ENCODE results near the gene AGER.
"Not testable (repeated sequence)": the region's sequence is repeated elsewhere in the genome, so short reads cannot be mapped to it uniquely, and the experiment has no call there.

AGER gene

GRCh38 chr6:32188381-32189068 is 4.5 kb upstream of the AGER start:
- TF ChIP-seq CTCF (IDR thresholded peaks at IDR 0.05; ENCODE audit: extremely low read depth, missing control alignments): no peak
- DNase-seq (ENCODE audit: low spot score): no peak

GRCh38 chr6:32187725-32188380 is 3.8 kb upstream of the AGER start:
- not testable (repeated sequence) for DNase-seq (ENCODE audit: low spot score)

- TF ChIP-seq CTCF (IDR thresholded peaks at IDR 0.05; ENCODE audit: extremely low read depth, missing control alignments): no peak
- no peak for DNase-seq (ENCODE audit: low spot score)
Measured at GRCh38 chr6:32187009-32187709, 3.1 kb upstream of the AGER start.

GRCh38 chr6:32186151-32186840 is 2.2 kb upstream of the AGER start:
- not testable (repeated sequence) for DNase-seq (ENCODE audit: low spot score)

DNA sequence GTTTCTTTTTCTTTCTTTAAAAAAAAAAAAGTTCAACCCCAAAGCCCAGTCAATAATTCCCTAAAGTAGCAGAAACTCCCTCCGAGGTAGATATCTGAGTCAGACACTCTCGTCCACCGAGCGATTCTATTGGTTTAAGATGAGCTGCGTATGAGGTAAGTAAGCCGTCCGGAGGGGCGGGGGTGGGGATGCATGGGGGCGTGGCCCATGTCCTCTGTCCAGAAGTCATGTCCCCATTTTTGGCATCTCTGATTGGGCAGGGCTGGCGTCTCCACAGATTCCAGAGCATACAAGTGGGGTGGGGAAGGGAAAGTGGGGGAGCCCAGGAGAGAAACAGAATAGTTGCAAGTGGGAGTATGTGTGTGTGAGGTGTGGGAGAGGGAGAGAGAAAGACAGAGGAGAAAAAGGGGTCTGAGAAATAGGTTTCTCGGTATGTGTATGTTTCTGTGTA is 1.7 kb upstream of the AGER start:
- not testable (repeated sequence) for DNase-seq (ENCODE audit: low spot score)

DNA sequence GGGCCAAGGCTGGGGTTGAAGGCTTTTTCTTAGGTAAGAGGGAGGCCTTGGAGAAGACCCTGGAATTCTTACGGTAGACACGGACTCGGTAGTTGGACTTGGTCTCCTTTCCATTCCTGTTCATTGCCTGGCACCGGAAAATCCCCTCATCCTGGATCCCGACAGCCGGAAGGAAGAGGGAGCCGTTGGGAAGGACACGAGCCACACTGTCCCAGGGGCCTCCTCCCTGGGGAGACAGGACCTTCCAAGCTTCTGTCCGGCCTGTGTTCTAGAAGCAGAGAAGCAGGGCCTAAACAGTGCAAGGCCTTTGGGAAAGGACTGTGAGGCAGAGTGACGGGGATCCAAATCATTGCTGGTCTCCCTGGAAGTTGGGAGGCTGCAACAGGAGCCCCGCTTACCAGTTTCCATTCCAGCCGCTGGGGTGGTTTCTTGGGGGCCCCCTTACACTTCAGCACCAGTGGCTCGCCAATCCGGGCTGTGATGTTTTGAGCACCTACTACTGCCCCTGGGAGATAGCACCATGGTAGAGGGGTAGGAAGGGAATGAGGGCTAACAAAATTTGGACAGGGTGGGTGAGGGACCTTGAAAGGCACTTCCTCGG is 470 bp downstream of the AGER start:
- TF ChIP-seq CTCF (IDR thresholded peaks at IDR 0.05; ENCODE audit: extremely low read depth, missing control alignments): no peak
- no peak for DNase-seq (ENCODE audit: low spot score)

DNA sequence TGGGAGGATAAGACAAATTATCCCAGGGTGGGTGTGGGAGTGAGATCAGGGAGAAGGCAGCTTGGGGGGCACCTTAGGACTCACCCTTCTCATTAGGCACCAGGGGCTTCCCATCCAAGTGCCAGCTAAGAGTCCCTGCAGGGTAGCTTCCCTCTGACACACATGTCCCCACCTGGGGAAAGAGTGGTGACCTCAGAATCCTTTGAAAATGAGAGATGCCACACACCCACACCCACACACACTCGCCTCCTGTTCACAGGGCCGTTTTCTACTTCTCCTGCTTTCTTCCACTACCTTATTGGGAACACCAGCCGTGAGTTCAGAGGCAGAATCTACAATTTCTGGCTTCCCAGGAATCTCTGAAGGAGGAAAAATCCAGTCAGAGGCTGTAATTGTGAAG is 1.0 kb downstream of the AGER start:
- no peak for DNase-seq (ENCODE audit: low spot score)
- no peak for TF ChIP-seq CTCF (IDR thresholded peaks at IDR 0.05; ENCODE audit: extremely low read depth, missing control alignments)

GRCh38 chr6:32182555-32182981 is 1.5 kb downstream of the AGER start:
- no peak for DNase-seq (ENCODE audit: low spot score)
- TF ChIP-seq CTCF (IDR thresholded peaks at IDR 0.05; ENCODE audit: extremely low read depth, missing control alignments): no peak

Data from GM20000 (cell line).